ENCODE measurements around the gene MBLAC1. TPM values are rescaled to one million over a fixed set of nuclear protein-coding genes. Genes with fewer than 3 reads are reported as not detected.

The MBLAC1 gene
- total and polyA plus RNA-seq, 2 donors (not counting 1 experiment from before 2014, with no cell fraction given) = 1.6 to 4.5 TPM

- CTCF ChIA-PET = interaction anchor here (0.8 to 1.2 kb wide), 4 partner anchors 10 to 177 kb away, joined by 3 to 4 read pairs (median 3); no protein-coding TSS in a partner anchor
- intact Hi-C loops (cut with micrococcal nuclease) = no loop called here
- Histone ChIP-seq H3K4me2 (replicated peaks; ENCODE audit: low read depth, low read length, poor library complexity, severe bottlenecking) (no peak overlapping the region), H4K20me1 (ENCODE audit: control insufficient read depth, insufficient read depth, low read length, poor library complexity, severe bottlenecking) (peaks cover 28% of the 10 kb centered on the region), H3K9me3 (ENCODE audit: control extremely low read depth in 1 of 3, control insufficient read depth in 2 of 3, insufficient read depth in 1 of 3, low read length in 2 of 3) (no peaks in the 10 kb centered on the region), H3K4me1 (ENCODE audit: control insufficient read depth in 2 of 2, insufficient read depth in 2 of 2, low read length in 2 of 2) (peaks cover 14 to 18% of the 10 kb centered on the region in 2 donors), H3K9ac (ENCODE audit: low read length) (no peak overlapping the region), H3K27ac (ENCODE audit: low read length in 2 of 2) (no peak overlapping the region), H2AFZ (ENCODE audit: insufficient read depth, low read depth, low read length, poor library complexity, severe bottlenecking) (no peak overlapping the region), H3K27me3 (replicated peaks in 1 of 4; ENCODE audit: control extremely low read depth in 1 of 4, control insufficient read depth in 3 of 4, insufficient read depth in 4 of 4, low read length in 3 of 4) (no peaks in the 10 kb centered on the region), H3K79me2 (ENCODE audit: control insufficient read depth, insufficient read depth, low read length) (peaks cover 14% of the 10 kb centered on the region), H3K36me3 (replicated peaks in 1 of 2; ENCODE audit: control extremely low read depth in 1 of 2, control insufficient read depth in 1 of 2, extremely low read depth in 1 of 2, insufficient read depth in 2 of 2, low read length in 1 of 2) (peaks cover 0 to 53% of the 10 kb centered on the region in 2 experiments), H3K4me3 (ENCODE audit: control extremely low read depth in 1 of 5, extremely low read depth in 1 of 5, insufficient read depth in 1 of 5, low read depth in 2 of 5, low read length in 4 of 5) (no peak overlapping the region)
- Mint-ChIP-seq H3K27me3 (no peaks in the 10 kb centered on the region), H3K4me3 (peak overlapping the region; percentile 58), H3K9me3 (ENCODE audit: insufficient read depth) (no peaks in the 10 kb centered on the region), H3K27ac (peak overlapping the region; percentile 76), H3K4me1 (peaks cover 19% of the 10 kb centered on the region)
- POLR2A ChIA-PET = interaction anchor here (0.9 to 1.6 kb wide), 2 partner anchors 10 to 27 kb away, joined by 6 to 10 read pairs; partner anchors contain the start of genes AP4M1 and MCM7
- ATAC-seq (ENCODE audit: low read depth) (no peak), DNase-seq (no peak)
- no peak for TF ChIP-seq CTCF (IDR thresholded peaks at IDR 0.05)
- no peak for TF ChIP-seq EZH2 (IDR thresholded peaks at IDR 0.05; ENCODE audit: borderline replicate concordance, insufficient read depth, low read depth, low read length, poor library complexity, severe bottlenecking)
- WGBS (ENCODE audit: insufficient coverage) = 100% methylated on average over 11 of the region's 14 CpGs
Observed at GRCh38 chr7:100090527-100091410, 36.0 kb upstream of the MBLAC1 start.

Measured in B cell (primary cell).